Esophagus squamous epithelium (tissue), 5 donors: ENCODE measurements around the gene MICAL2. TPM values are rescaled to one million over a fixed set of nuclear protein-coding genes. Genes with fewer than 3 reads are reported as not detected.
A peak's percentile ranks its signal among the peaks of the same experiment; 100 is the strongest.

Experiments used
- DNase-seq: peaks from one replicate; lab custom pipeline; 2025; lab: John Stamatoyannopoulos, UW
- H3K27ac ChIP-seq, 4 donors: fragments of 200-600 bp; sonication (generic); one replicate each; pipeline ENCODE4 v1.5.1; 2016 to 2019; ENCODE audit warnings: mild to moderate bottlenecking in 1 of 4
- H3K27me3 ChIP-seq, 4 donors: fragments of 200-600 bp; sonication (generic); 1 replicate in 3 of 4; 2 replicates in 1 of 4; pipeline versions ENCODE4 v1.5.1 to v1.6.0; 2017 to 2021; ENCODE audit warnings: antibody characterized with exemption in 1 of 4
- H3K36me3 ChIP-seq, 3 donors: fragments of 200-600 bp; sonication (generic); one replicate each; pipeline ENCODE4 v1.5.1; 2016 to 2019
- H3K4me1 ChIP-seq, 3 donors: fragments of 200-600 bp; sonication (generic); one replicate each; pipeline ENCODE4 v1.5.1; 2017 to 2019
- H3K4me3 ChIP-seq, 4 donors: fragments of 200-600 bp; sonication (generic); 1 replicate in 3 of 4; 2 replicates in 1 of 4; pipeline ENCODE4 v1.5.1; 2016 to 2019; ENCODE audit warnings: mild to moderate bottlenecking in 2 of 4, moderate library complexity in 1 of 4
- H3K9me3 ChIP-seq, 3 donors: fragments of 200-600 bp; sonication (generic); one replicate each; pipeline ENCODE4 v1.5.1; 2016 to 2019
- POLR2A ChIP-seq, 4 donors: fragments of 450-650 bp; IDR thresholded peaks; one replicate each; pipeline ENCODE4 v1.6.1; 2017; ENCODE audit warnings: antibody characterized with exemption in 4 of 4, mild to moderate bottlenecking in 4 of 4, moderate library complexity in 3 of 4
- WGBS, 2 donors: methylation state at CpG; one replicate each; pipeline ENCODE4 v1.1.5; 2018; 5-methylcytosine and 5-hydroxymethylcytosine counted together
- intact Hi-C: fragments of 100-400 bp; cut with DNase I; formaldehyde crosslinking; loops from one replicate; pipeline ENCODE4 v1.15.0; 2022
- total RNA-seq, 4 donors: library from RNA; depleted of rRNA; stranded (reverse); fragments of >200 nt; gene quantifications; one replicate each; pipeline ENCODE4 v1.1.0, GENCODE V29; 2016
- TF ChIP-seq, protein P1 (sequence below), 6 experiments: fragments of 450-650 bp in 4 of 6; fragments of 200-600 bp in 2 of 6; sonication (generic) in 2 of 6; IDR thresholded peaks; one replicate each; pipeline ENCODE4 v1.5.1; 2016 to 2019; ENCODE audit warnings: antibody characterized with exemption in 6 of 6, mild to moderate bottlenecking in 4 of 6, moderate library complexity in 4 of 6
- donor health status: DM: yes; HTN: yes; CAD: no.

MICAL2 gene
- total RNA-seq, 4 donors from 2014 or later: 10.1 to 49.0 (median 19.8) TPM

- no peaks in the 10 kb centered on the region for H3K27me3 ChIP-seq
- DNase-seq: peak; percentile 48
- TF ChIP-seq, protein P1, sequence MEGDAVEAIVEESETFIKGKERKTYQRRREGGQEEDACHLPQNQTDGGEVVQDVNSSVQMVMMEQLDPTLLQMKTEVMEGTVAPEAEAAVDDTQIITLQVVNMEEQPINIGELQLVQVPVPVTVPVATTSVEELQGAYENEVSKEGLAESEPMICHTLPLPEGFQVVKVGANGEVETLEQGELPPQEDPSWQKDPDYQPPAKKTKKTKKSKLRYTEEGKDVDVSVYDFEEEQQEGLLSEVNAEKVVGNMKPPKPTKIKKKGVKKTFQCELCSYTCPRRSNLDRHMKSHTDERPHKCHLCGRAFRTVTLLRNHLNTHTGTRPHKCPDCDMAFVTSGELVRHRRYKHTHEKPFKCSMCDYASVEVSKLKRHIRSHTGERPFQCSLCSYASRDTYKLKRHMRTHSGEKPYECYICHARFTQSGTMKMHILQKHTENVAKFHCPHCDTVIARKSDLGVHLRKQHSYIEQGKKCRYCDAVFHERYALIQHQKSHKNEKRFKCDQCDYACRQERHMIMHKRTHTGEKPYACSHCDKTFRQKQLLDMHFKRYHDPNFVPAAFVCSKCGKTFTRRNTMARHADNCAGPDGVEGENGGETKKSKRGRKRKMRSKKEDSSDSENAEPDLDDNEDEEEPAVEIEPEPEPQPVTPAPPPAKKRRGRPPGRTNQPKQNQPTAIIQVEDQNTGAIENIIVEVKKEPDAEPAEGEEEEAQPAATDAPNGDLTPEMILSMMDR (IDR thresholded peaks at IDR 0.05): no peak
- peak in 1 of 4 donors; percentile 38 for TF ChIP-seq POLR2A (IDR thresholded peaks at IDR 0.05)
- H3K4me1 ChIP-seq: peaks cover 12 to 55% (median 43%) of the 10 kb centered on the region in 3 donors
- intact Hi-C loops: no loop called here
- H3K4me3 ChIP-seq: peak overlapping the region in 1 of 4 donors; percentile 29
- no peaks in the 10 kb centered on the region for H3K9me3 ChIP-seq
- peaks cover 0 to 50% (median 4%) of the 10 kb centered on the region in 3 donors for H3K36me3 ChIP-seq
- peak overlapping the region; percentile 51 to 81 (median 64) for H3K27ac ChIP-seq
- WGBS, 2 donors: 58 to 69% methylated on average over 9 to 11 of the region's 12 CpGs
Measured at GRCh38 chr11:12224537-12224893, 114.1 kb downstream of the MICAL2 start.

- H3K27ac ChIP-seq: peak overlapping the region in 2 of 4 donors; percentile 70 to 81
- peaks cover 0 to 56% (median 4%) of the 10 kb centered on the region in 3 donors for H3K36me3 ChIP-seq
- no peak overlapping the region for H3K4me3 ChIP-seq
- no peak for TF ChIP-seq POLR2A (IDR thresholded peaks at IDR 0.05)
- TF ChIP-seq, protein P1 (IDR thresholded peaks at IDR 0.05): no peak
- no peak for DNase-seq
- H3K27me3 ChIP-seq: no peaks in the 10 kb centered on the region
- WGBS, 2 donors: 87% methylated on average over 7 to 8 of the region's 8 CpGs
- intact Hi-C loops: no loop called here
- no peaks in the 10 kb centered on the region for H3K9me3 ChIP-seq
- peaks cover 12 to 50% (median 41%) of the 10 kb centered on the region in 3 donors for H3K4me1 ChIP-seq
Measured at GRCh38 chr11:12225046-12225739, 114.8 kb downstream of the MICAL2 start.

DNA sequence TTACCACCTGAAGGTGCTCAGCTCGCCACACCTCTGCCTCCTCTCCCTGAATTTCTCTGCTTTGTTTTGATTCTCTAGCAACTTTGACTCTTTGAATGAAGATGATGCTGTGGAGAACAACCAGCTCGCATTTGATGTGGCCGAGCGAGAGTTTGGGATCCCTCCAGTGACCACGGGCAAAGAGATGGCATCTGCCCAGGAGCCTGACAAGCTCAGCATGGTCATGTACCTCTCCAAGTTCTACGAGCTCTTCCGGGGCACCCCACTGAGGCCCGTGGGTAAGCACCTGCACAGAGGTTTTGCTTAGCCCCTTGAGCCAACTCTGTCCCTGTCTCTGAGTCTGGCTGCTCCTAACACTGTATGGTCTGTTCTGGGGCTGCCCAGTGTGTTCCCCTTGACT lies 115.7 kb downstream of the MICAL2 start:
- no peaks in the 10 kb centered on the region for H3K27me3 ChIP-seq
- peaks cover 0 to 65% (median 4%) of the 10 kb centered on the region in 3 donors for H3K36me3 ChIP-seq
- no peak overlapping the region for H3K4me3 ChIP-seq
- WGBS, 2 donors: 91 to 94% methylated on average over 6 to 7 of the region's 8 CpGs
- peaks cover 12 to 41% (median 32%) of the 10 kb centered on the region in 3 donors for H3K4me1 ChIP-seq
- no peak for DNase-seq
- TF ChIP-seq POLR2A (IDR thresholded peaks at IDR 0.05): no peak
- TF ChIP-seq, protein P1 (IDR thresholded peaks at IDR 0.05): no peak
- no peak overlapping the region for H3K27ac ChIP-seq
- no peaks in the 10 kb centered on the region for H3K9me3 ChIP-seq
- intact Hi-C loops: no loop called here

DNA sequence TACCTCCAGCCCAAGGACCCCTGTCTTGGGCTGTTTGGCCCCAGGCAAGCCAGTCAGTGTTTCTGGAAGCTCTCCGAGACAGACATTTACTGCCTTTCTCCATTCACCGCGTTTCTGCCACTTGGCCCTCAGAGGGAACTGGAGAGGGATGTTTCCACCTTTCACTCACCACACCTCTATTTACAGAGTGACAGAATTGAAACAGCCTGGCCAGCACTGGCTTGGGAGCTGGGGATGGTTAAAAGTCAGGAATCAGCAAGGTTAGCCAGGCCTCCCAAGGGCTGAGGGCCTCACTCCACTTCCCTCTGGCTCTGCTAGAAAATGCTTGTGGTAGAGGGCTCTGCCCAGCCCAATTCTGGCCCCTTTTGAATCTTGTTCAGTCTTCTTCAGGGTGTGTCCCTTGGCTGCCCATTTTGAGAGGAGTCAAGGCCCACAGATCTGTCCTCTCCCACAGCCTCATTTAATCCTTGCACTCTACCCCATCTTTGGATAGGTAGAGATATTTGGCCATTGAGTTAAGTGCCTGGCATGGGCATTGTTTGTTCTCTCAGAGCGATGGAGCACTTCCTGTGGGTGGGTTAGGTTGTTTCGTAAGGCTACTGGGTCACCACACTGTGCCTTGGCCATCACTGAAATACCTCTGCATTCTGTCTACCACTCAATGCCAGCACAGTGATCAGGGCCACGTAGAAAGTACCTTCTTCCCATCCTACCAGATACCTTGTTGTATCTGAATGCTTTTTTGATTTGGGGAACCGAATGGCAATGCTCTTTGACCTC lies 119.2 kb downstream of the MICAL2 start:
- DNase-seq: no peak
- peaks cover 0 to 5% (median under 1%) of the 10 kb centered on the region in 3 donors for H3K4me1 ChIP-seq
- peak overlapping the region in 1 of 4 donors; percentile 42 for H3K27ac ChIP-seq
- peaks cover 0 to 73% (median 4%) of the 10 kb centered on the region in 3 donors for H3K36me3 ChIP-seq
- H3K9me3 ChIP-seq: no peaks in the 10 kb centered on the region
- intact Hi-C loops: no loop called here
- 77 to 80% methylated on average over 5 of the region's 7 CpGs for WGBS, 2 donors
- TF ChIP-seq, protein P1 (IDR thresholded peaks at IDR 0.05): no peak
- TF ChIP-seq POLR2A (IDR thresholded peaks at IDR 0.05): no peak
- no peaks in the 10 kb centered on the region for H3K27me3 ChIP-seq
- H3K4me3 ChIP-seq: no peak overlapping the region

DNA sequence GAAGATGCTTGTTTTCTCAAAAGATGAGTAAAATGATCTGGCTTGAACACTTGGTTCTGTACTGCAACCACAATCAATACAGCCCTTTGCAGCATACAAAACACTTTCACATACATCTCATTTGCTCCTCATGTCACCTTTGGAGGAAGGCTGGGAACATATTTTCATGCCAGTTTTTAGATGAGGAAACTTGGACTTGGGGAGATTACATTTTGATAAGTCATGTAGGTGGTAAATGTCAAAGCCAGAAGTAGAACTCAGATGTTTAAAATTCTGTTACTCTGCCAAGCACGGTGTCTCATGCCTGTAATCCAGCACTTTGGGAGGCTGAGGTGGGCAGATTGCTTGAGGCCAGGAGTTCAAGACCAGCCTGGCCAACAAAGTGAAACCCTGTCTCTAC lies 121.8 kb downstream of the MICAL2 start:
- H3K27me3 ChIP-seq: no peaks in the 10 kb centered on the region
- intact Hi-C loops: no loop called here
- 50 to 59% methylated on average over 1 of the region's 1 CpG for WGBS, 2 donors
- H3K36me3 ChIP-seq: peaks cover 0 to 48% (median 4%) of the 10 kb centered on the region in 3 donors
- H3K4me1 ChIP-seq: peaks cover 0 to 12% (median 0%) of the 10 kb centered on the region in 3 donors
- no peak overlapping the region for H3K4me3 ChIP-seq
- H3K9me3 ChIP-seq: no peaks in the 10 kb centered on the region
- peak overlapping the region in 1 of 4 donors; percentile 18 for H3K27ac ChIP-seq
- DNase-seq: no peak
- TF ChIP-seq, protein P1 (IDR thresholded peaks at IDR 0.05): no peak
